GM21381 (cell line): ENCODE measurements around the gene C3orf18.

Experiments used
- ATAC-seq: cut with Tn5 transposase; IDR thresholded peaks from one replicate; pipeline ENCODE4 v1.9.1; 2021; ENCODE audit warnings: mild to moderate bottlenecking, moderate library complexity; ENCODE audit not compliant: unreplicated experiment

Gene C3orf18

GRCh38 chr3:50551681-50552435 is 15.7 kb downstream of the C3orf18 start:
- no peak for ATAC-seq

GRCh38 chr3:50551054-50551659 is 16.4 kb downstream of the C3orf18 start:
- ATAC-seq, result no peak

DNA sequence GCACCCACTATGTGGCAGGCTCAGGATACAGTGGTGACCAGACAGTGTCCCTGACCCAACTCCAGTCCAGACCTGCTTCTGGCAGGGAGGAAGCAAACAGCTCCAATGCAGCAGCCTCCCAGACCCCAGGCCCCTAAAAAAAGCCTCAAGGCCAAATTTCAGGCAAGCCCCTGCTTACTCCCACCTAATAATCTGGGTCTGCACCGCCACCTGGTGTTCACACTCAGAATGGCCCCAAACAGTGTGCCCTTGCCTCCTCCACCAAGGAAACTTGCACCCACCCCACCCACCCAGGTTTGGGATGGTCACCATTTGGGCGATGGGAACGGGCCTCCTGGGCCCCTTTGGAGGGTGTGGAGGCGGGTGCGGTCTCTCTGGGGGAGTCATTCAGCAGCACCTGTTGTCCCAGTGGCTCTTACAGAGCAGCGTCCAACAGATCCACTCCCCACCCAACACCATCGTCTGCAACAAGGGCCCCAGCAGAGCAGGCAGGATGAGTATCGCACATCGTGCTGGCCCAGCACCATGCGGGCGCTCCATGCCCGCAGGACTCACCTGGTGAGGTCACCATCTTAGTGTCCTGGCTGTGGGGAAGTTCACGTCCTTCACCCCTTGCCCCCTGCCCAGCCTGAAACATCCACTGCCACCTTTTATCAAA is 17.3 kb downstream of the C3orf18 start:
- no peak for ATAC-seq

DNA sequence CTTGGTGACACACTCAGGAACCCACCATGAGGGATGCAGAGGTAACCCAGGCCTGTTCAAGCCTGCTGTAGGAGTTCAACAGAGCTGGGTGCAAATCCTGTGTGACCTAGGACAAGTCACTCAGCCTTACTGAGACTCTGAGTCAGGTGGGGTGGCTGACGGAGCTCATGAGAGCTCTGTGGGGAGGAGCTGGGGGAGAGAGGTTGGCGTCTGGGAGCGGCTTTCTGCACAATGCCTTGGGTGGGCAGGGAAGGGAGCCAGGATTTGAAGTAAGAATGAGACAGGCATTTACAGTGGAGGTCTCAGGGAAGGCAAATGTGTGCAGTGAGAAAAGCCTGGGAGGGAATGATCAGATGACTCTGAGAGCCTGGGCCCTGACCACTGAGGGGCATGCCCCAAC is 18.3 kb downstream of the C3orf18 start:
- no peak for ATAC-seq

DNA sequence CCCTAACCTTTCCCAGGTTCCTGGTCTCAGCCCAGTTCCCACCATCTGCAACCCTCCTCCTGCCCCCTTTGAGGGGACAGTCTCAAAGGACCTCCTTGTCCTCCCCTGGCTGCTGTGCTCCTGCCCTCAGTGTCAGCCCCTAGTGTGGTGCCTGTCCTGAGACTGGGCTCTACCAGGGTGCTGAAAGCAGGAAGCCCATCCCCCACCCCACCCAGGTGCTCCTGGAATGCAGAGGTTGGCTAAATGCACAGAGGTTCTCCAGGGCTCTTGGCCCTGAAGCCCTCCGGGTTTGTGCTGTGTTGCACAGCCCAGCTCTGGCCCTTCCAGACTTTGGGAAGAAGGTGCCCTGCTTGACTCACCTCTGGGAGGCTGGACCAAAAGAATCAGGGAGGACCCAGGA is 21.8 kb downstream of the C3orf18 start:
- ATAC-seq, result no peak

GRCh38 chr3:50542177-50543034 is 25.1 kb downstream of the C3orf18 start:
- ATAC-seq, result no peak

DNA sequence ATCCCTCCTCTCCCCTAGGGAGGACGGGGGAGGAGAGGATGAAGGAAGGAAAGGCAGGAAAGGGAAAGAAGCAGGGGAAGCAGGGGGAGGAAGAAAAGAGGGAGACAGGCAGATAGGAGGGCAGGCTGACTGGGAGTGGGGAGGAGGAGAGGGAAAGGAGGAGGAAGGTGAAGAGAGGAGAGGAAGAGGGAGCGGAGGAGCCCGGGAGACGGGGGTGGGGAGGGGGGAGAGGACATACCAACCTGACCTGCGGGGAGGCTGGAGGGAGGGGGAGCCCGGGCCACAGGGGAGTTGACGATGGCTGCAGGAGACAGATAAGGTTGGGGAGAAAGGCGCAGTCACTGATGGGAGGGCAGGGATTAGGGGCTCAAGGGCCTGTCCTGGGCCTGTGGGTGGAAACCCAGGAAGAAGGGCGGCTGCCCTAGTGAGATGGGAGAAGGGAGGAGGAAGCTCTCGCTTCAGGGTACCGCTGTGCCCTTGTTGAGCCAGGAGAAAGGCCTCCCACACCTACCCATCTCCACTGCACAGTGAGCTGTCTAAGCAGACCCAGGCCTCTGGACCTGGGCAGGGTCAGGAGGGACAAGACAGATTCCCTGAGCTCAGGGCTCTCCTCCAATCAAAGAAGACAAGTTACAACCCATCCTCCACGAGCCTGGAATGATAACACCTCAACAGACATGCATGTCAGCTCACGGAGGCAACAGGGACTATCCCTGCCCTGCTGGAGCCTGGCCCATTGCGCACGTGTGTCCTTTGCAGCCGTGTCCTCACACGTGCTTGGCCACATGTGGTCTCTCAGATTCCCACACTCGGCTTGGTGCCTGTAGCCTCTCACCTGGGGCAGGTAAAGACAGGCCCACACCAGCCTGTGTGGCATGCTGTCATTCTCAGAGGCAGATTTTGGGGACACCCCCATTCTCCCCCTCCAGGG is 27.9 kb downstream of the C3orf18 start:
- ATAC-seq, result no peak

DNA sequence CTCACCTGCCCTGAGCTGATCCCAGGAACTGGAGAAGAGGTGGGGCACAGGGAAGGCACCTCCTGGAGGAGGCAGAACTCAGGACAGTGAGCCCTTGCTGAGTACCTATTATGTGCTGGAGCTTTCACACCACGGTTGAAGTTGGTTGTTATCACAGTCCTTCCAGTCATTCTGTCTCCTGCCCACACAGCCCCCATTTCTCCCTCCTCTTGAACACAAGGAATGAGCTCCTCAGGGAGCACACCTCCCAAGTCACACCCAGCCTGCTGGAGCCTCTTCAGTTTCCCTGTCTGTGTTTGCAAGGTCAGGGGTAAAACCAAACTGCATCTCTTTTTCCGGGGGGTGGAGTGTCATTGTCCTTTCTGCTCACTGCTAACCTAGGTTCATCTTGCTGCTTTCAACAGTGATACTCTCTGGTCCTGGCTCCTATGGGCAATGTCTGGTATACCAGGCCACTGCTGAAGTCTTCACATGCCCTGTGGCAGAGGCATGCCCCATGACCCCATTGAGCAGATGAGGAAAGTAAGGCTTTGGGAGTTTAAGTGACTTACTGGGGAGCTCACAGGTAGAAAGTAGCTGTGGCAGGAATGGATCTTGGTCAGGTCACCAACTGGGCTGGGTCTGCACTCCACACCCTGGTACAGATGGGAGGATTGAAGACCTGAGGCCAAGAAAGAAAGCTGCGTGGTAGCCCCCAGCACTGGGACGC is 30.0 kb downstream of the C3orf18 start:
- no peak for ATAC-seq

- no peak for ATAC-seq
Measured at GRCh38 chr3:50536471-50537180, 30.9 kb downstream of the C3orf18 start.

DNA sequence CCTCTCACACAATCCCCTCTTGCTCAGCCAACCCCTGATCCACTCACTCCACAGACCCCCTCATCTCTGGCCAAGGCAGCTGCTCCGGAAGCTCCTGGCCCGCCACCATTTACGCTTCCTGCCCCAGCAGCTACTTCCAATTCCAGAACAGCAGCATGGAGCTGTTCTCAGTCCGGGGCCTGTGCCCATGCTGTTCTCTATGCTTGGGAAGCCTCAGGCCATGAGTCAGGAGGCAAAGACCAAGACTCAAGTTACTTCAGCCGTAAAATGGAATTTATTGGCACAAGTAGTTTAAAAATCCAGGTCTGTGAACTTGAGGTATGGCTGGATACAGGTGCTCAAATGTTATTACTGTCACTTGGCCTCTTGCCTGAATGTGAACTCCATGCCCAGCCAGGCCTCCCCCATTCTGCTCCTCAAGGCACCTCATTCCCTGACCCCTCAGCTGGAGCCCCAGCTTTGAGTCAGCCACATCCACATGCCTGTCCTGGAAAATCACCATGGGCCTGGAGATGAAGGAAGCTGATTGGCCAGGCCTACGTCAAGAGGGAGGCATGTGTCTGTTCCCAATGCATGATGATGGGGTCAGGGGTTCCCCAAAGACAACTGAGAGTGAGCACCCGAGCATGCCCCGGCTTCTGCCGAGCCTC is 32.7 kb downstream of the C3orf18 start:
- ATAC-seq, result no peak

- no peak for ATAC-seq
Measured at GRCh38 chr3:50533807-50534461, 33.6 kb downstream of the C3orf18 start.

GRCh38 chr3:50533316-50533715 is 34.2 kb downstream of the C3orf18 start:
- ATAC-seq, result no peak

DNA sequence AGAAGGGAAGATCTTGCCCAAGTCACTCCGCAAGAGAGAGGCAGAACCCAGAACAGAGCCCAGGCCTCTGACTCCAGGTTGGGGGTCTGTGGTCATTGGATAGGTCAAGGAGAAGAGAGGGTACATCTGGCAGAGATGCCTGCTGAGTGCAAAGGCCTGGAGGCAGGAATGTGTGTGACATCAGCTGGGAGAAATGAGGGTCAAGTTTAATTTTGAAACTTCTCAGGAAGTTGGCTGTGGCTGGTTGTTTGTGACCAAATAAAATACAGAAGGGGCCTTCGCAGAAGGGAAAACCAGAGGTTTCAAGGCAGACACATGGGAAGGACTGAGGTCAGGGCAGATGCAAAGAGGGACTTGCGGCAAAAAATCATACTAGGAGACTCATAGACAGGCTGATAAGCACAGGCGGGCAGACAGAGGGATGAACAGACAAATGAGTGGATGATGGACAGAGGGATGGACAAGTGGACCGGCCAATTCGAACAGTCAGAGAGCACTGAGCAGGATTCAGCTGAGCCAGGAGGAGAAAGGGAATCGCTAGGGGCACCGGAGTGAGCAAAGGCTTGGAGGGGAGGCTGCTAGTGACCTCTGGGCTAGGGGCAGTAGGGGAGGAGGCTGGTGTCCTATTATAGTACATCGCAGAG is 35.4 kb downstream of the C3orf18 start:
- no peak for ATAC-seq

DNA sequence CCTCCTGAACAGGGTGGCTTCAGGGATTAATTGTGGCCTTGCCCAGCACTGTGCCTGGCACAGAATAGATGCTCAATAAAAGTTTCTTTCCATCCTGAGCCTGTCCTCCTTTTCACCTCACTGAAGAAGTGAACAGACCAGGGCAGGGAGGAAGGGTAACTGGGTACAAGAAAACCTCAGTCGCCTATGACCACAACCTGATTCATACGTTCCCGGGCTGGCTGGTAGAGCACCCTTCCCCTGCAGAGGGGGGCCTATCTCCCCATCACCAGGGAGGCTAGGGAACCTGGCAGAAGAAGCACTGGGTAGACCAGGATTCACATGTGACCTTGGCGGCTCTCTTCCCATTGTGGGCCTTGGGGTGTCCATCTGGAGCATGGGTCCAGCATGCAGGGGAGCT is 36.3 kb downstream of the C3orf18 start:
- ATAC-seq, result no peak

GRCh38 chr3:50530001-50530970 is 37.3 kb downstream of the C3orf18 start:
- no peak for ATAC-seq

DNA sequence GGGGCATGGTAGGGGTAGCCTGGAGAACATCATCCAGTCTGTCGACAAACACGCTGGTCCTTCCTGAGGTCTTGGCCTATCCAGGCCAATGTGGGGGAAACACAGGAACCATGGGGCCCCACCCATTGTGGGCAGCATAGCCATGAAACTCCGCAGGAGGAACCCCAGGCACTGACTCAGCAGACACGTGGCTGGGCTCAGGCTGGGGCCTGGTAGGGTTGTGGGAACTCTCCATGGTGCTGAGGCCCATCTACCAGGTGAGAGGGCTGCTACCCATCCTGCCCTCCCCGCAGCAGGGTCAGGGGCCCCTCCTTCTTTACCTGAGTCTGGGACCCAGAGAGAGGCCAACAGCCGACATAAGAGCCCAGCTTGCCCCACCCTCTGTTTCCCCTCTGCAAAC is 41.6 kb downstream of the C3orf18 start:
- ATAC-seq, result no peak
